ENCODE results near the gene ACOT12. TPM values are rescaled to one million over a fixed set of nuclear protein-coding genes. Genes with fewer than 3 reads are reported as not detected.

The ACOT12 gene
- total and polyA plus RNA-seq, 9 of the 15 experiments (the other 6 are each of a cell fraction or from before 2014, with no cell fraction given), result 0.03 TPM; not detected in 8

- TF ChIP-seq RERE (CRISPR knock-in tag; IDR thresholded peaks at IDR 0.05; ENCODE audit: borderline replicate concordance), result no peak
- TF ChIP-seq HOMEZ (CRISPR knock-in tag; IDR thresholded peaks at IDR 0.05), result no peak
- TF ChIP-seq SIN3A (IDR thresholded peaks at IDR 0.05; ENCODE audit: borderline replicate concordance in 2 of 2, control insufficient read depth in 1 of 2, low read depth in 2 of 2, low read length in 2 of 2), result no peak
These were observed 79.4 kb downstream of the ACOT12 start (continued) for GRCh38 chr5:81314581-81314980.

All from K562 (cell line).